SK-N-MC (cell line): Measurements from ENCODE around the gene MFSD8.

Source experiments
- EZH2 ChIP-seq: fragments of 200-600 bp; sonication (generic); IDR thresholded peaks from one replicate; pipeline ENCODE4 v1.6.1; 2017; ENCODE audit warnings: antibody characterized with exemption
- POLR2AphosphoS5 ChIP-seq: IDR thresholded peaks from 2 replicates; pipeline ENCODE4 v1.6.1; 2012; ENCODE audit warnings: mild to moderate bottlenecking, low read depth, low read length, borderline replicate concordance

- TF ChIP-seq POLR2AphosphoS5 (no peak), EZH2 (no peak)
These were observed 44.5 kb downstream of the MFSD8 start for GRCh38 chr4:127920521-127920920.
